HFFc6 (cell line): ENCODE data around the gene KCNIP3. TPM values are rescaled to one million over a fixed set of nuclear protein-coding genes. Genes with fewer than 3 reads are reported as not detected.
A peak's percentile ranks its signal among the peaks of the same experiment; 100 is the strongest.

Experiments
- DNase-seq: peaks from one replicate; pipeline ENCODE4 v3.0.0-alpha.2; 2018
- H3K27ac Mint-ChIP-seq: 2 replicates; pipeline ENCODE4 v1.8.0; 2020; ENCODE audit warnings: mild to moderate bottlenecking, mixed read lengths
- H3K27me3 Mint-ChIP-seq: 2 replicates; pipeline ENCODE4 v1.8.0; 2021; ENCODE audit warnings: mild to moderate bottlenecking, moderate library complexity, mixed read lengths; ENCODE audit not compliant: insufficient read depth
- H3K36me3 Mint-ChIP-seq: 2 replicates; pipeline ENCODE4 v1.8.0; 2021; ENCODE audit warnings: low read depth, mixed read lengths
- H3K4me1 Mint-ChIP-seq: 2 replicates; pipeline ENCODE4 v1.8.0; 2020; ENCODE audit warnings: low read depth, mixed read lengths
- H3K4me3 Mint-ChIP-seq: 2 replicates; pipeline ENCODE4 v1.8.0; 2020; ENCODE audit warnings: mild to moderate bottlenecking, moderate library complexity, mixed read lengths
- H3K9me3 Mint-ChIP-seq: 2 replicates; pipeline ENCODE4 v1.8.0; 2020; ENCODE audit warnings: mild to moderate bottlenecking, mixed read lengths
- CTCF ChIP-seq: fragments of 200-600 bp; sonication (generic); IDR thresholded peaks from 2 replicates; pipeline ENCODE4 v1.5.0; 2021; ENCODE audit warnings: antibody characterized with exemption, mild to moderate bottlenecking
- total RNA-seq, 6 experiments: library from RNA; stranded (reverse); fragmentation: NEBNext Ultra II Directional; extraction: Animal tissue kit (Norgen Biotek cat#: 25700); gene quantifications; 2 replicates in 1 of 6; 3 replicates in 5 of 6; pipeline ENCODE4 v1.2.3, GENCODE V29; 2021

The KCNIP3 gene
- total RNA-seq, 6 experiments from 2014 or later, result 0.56 to 2.4 (median 0.67) TPM

- Mint-ChIP-seq H3K36me3 (no peaks in the 10 kb centered on the region), H3K4me1 (peaks cover 27% of the 10 kb centered on the region), H3K27ac (no peak overlapping the region), H3K9me3 (no peaks in the 10 kb centered on the region), H3K4me3 (no peak overlapping the region), H3K27me3 (peaks cover 7% of the 10 kb centered on the region)
- DNase-seq, result no peak
- no peak for TF ChIP-seq CTCF
These were observed 33.7 kb downstream of the KCNIP3 start for GRCh38 chr2:95330794-95331338.

GRCh38 chr2:95331606-95332005 lies 34.5 kb downstream of the KCNIP3 start:
- Mint-ChIP-seq H3K4me3 (no peak overlapping the region), H3K27me3 (peaks cover 9% of the 10 kb centered on the region), H3K36me3 (no peaks in the 10 kb centered on the region), H3K27ac (no peak overlapping the region), H3K9me3 (no peaks in the 10 kb centered on the region), H3K4me1 (peaks cover 29% of the 10 kb centered on the region)
- no peak for DNase-seq
- no peak for TF ChIP-seq CTCF

GRCh38 chr2:95332036-95332435 lies 34.9 kb downstream of the KCNIP3 start:
- no peak for DNase-seq
- H3K36me3 Mint-ChIP-seq, result no peaks in the 10 kb centered on the region
- peaks cover 29% of the 10 kb centered on the region for H3K4me1 Mint-ChIP-seq
- no peak for TF ChIP-seq CTCF
- peaks cover 12% of the 10 kb centered on the region for H3K27me3 Mint-ChIP-seq
- no peaks in the 10 kb centered on the region for H3K9me3 Mint-ChIP-seq
- no peak overlapping the region for H3K27ac Mint-ChIP-seq
- H3K4me3 Mint-ChIP-seq, result no peak overlapping the region

GRCh38 chr2:95333056-95333455 lies 35.9 kb downstream of the KCNIP3 start:
- Mint-ChIP-seq H3K4me3 (no peak overlapping the region), H3K27ac (no peak overlapping the region), H3K9me3 (no peaks in the 10 kb centered on the region), H3K4me1 (peaks cover 29% of the 10 kb centered on the region), H3K36me3 (no peaks in the 10 kb centered on the region), H3K27me3 (peaks cover 15% of the 10 kb centered on the region)
- DNase-seq, result no peak
- TF ChIP-seq CTCF, result no peak

GRCh38 chr2:95333888-95334338 lies 36.8 kb downstream of the KCNIP3 start:
- no peaks in the 10 kb centered on the region for H3K9me3 Mint-ChIP-seq
- peak overlapping the region; percentile 45 for H3K4me3 Mint-ChIP-seq
- peak; percentile 93 for DNase-seq
- peaks cover 29% of the 10 kb centered on the region for H3K4me1 Mint-ChIP-seq
- H3K36me3 Mint-ChIP-seq, result no peaks in the 10 kb centered on the region
- H3K27ac Mint-ChIP-seq, result peak overlapping the region; percentile 81
- H3K27me3 Mint-ChIP-seq, result peaks cover 15% of the 10 kb centered on the region
- no peak for TF ChIP-seq CTCF
